ENCODE measurements around the gene DDX10.

Gene DDX10

DNA sequence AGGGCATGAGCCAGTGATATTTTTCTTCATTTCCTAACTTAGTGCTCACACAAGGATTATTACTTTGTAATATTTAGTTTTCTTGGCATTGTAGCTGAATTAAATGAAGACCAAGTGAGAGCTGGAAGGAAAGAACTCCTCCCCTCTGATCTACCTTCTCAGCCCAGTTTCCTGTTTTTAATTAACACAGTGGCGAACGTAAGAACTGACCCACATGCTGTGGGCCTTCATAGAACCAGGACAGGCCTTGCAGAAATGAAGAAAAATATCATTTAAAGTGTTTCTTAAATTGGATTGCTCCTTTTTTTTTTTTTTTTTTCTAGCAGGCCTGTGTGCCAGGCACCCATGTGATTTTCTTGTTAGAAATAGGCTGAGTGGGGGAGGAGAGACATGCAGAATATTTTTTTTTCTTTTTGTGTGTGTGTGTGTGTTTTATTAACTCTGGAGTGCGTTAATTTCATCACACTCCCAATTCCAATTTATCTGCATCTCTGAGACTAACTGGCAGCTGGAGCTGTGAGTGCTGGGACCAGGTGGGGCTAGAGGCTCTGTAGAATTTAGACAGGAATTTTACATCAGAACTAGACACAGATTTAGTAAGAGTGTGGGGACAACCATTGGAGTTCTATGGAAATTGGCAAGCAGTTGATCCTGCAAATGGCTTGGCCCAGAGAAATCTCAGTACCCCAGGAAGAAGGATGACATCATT, 320.5 kb downstream of the DDX10 start:
- no peak for DNase-seq (ENCODE audit: low read depth)

DNA sequence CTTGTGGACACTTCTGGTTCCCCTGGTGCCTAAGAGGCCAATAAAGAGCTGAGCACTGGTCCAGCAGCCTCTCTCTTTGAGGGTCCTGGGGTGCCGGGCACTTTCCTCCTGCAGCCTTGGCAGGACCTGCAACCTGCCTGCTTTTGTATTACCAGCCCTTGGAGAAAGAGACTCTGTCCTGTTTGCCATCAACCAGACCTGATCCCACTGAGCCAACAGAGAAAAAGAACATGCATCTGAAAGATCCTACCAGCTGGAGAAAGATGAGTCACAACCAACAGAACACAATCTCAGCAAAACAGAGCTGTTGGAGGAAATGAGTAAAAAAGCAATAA, 321.0 kb downstream of the DDX10 start:
- DNase-seq (ENCODE audit: low read depth): no peak

All from stimulated activated CD8-positive, alpha-beta memory T cell treated with anti-CD3 and anti-CD28 coated beads, Interleukin-12 subunit alpha, Interleukin-12 subunit beta, amount 100 ng/mL, for 4 hours (primary cell).